Calu3 (cell line): ENCODE measurements around the gene MARCHF10. TPM values are rescaled to one million over a fixed set of nuclear protein-coding genes. Genes with fewer than 3 reads are reported as not detected.

Experiments
- BruUV-seq: library from RNA; stranded (reverse); fragments of 400-500 nt; replicated peaks from 2 replicates; lab custom pipeline; 2021; lab: Mats Ljungman, UMichigan
- CTCF ChIA-PET: fragments of 300-600 bp; sonication (Branson Sonifier 250); formaldehyde crosslinking; loops from one replicate; lab custom pipeline; 2022; ENCODE audit warnings: antibody characterized with exemption; lab: Charles Lee
- DNase-seq: peaks from one replicate; pipeline ENCODE4 v3.0.0; 2022
- H3K27ac Mint-ChIP-seq: one replicate; pipeline ENCODE4 v1.8.0; 2022; ENCODE audit warnings: mixed read lengths; ENCODE audit not compliant: unreplicated experiment
- H3K27me3 Mint-ChIP-seq: one replicate; pipeline ENCODE4 v1.8.0; 2022; ENCODE audit warnings: mixed read lengths; ENCODE audit not compliant: unreplicated experiment
- H3K36me3 Mint-ChIP-seq: one replicate; pipeline ENCODE4 v1.8.0; 2022; ENCODE audit warnings: mild to moderate bottlenecking, moderate library complexity, mixed read lengths; ENCODE audit not compliant: insufficient read depth, unreplicated experiment
- H3K4me1 Mint-ChIP-seq: one replicate; pipeline ENCODE4 v1.8.0; 2022; ENCODE audit warnings: mild to moderate bottlenecking, low read depth, mixed read lengths; ENCODE audit not compliant: unreplicated experiment
- H3K4me3 Mint-ChIP-seq: one replicate; pipeline ENCODE4 v1.8.0; 2022; ENCODE audit warnings: mild to moderate bottlenecking, low read depth, moderate library complexity, mixed read lengths; ENCODE audit not compliant: unreplicated experiment
- H3K9me3 Mint-ChIP-seq: one replicate; pipeline ENCODE4 v1.8.0; 2022; ENCODE audit warnings: low read depth, mixed read lengths; ENCODE audit not compliant: unreplicated experiment
- CTCF ChIP-seq: fragments of 200-600 bp; IDR thresholded peaks from one replicate; pipeline ENCODE4 v1.8.0; 2022; ENCODE audit warnings: antibody characterized with exemption; ENCODE audit not compliant: unreplicated experiment
- intact Hi-C: fragments of 100-400 bp; cut with micrococcal nuclease; formaldehyde crosslinking; loops from one replicate; pipeline ENCODE4 v1.10.0; 2022; ENCODE audit not compliant: unreplicated experiment
- total RNA-seq: library from RNA; stranded (reverse); gene quantifications from 2 replicates; pipeline ENCODE4 v1.2.3, GENCODE V29; 2022

MARCHF10 gene
- total RNA-seq, 1 experiment from 2014 or later: not detected

- intact Hi-C loops: loop anchor here (10.0 kb wide), 1 partner anchor 99 kb away; no protein-coding TSS in a partner anchor
- no TSS peak for BruUV-seq
Observed at GRCh38 chr17:62796291-62796690, 11.8 kb downstream of the MARCHF10 start.

GRCh38 chr17:62794666-62794971, 13.5 kb downstream of the MARCHF10 start:
- Mint-ChIP-seq H3K36me3 (peaks cover 8% of the 10 kb centered on the region), H3K27me3 (no peaks in the 10 kb centered on the region), H3K27ac (no peak overlapping the region), H3K9me3 (no peaks in the 10 kb centered on the region), H3K4me1 (peaks cover 28% of the 10 kb centered on the region), H3K4me3 (no peak overlapping the region)
- no peak for TF ChIP-seq CTCF
- BruUV-seq: no TSS peak
- no peak for DNase-seq
- CTCF ChIA-PET: no interaction called here
- intact Hi-C loops: loop anchor here (5.0 to 10.0 kb wide), 2 partner anchors 100 to 173 kb away; partner anchors contain the start of gene TANC2

More at GRCh38 chr17:62796291-62796690, 11.8 kb downstream of the MARCHF10 start:
- Mint-ChIP-seq H3K4me1 (peaks cover 20% of the 10 kb centered on the region), H3K27me3 (no peaks in the 10 kb centered on the region), H3K36me3 (peaks cover 12% of the 10 kb centered on the region), H3K9me3 (no peaks in the 10 kb centered on the region), H3K4me3 (no peak overlapping the region), H3K27ac (no peak overlapping the region)
- DNase-seq: no peak
- no peak for TF ChIP-seq CTCF
- CTCF ChIA-PET: no interaction called here

GRCh38 chr17:62793919-62794665, 14.0 kb downstream of the MARCHF10 start:
- no peak for DNase-seq
- TF ChIP-seq CTCF: no peak
- no peaks in the 10 kb centered on the region for H3K9me3 Mint-ChIP-seq
- CTCF ChIA-PET: no interaction called here
- H3K27ac Mint-ChIP-seq: no peak overlapping the region
- peaks cover 28% of the 10 kb centered on the region for H3K4me1 Mint-ChIP-seq
- BruUV-seq: no TSS peak
- no peak overlapping the region for H3K4me3 Mint-ChIP-seq
- no peaks in the 10 kb centered on the region for H3K27me3 Mint-ChIP-seq
- intact Hi-C loops: loop anchor here (5.0 to 10.0 kb wide), 2 partner anchors 101 to 173 kb away; partner anchors contain the start of gene TANC2
- H3K36me3 Mint-ChIP-seq: peaks cover 8% of the 10 kb centered on the region

GRCh38 chr17:62792447-62792800, 15.7 kb downstream of the MARCHF10 start:
- H3K4me1 Mint-ChIP-seq: peaks cover 33% of the 10 kb centered on the region
- no peaks in the 10 kb centered on the region for H3K27me3 Mint-ChIP-seq
- no TSS peak for BruUV-seq
- no peak for TF ChIP-seq CTCF
- intact Hi-C loops: loop anchor here (5.0 to 10.0 kb wide), 2 partner anchors 102 to 175 kb away; partner anchors contain the start of gene TANC2
- CTCF ChIA-PET: no interaction called here
- H3K9me3 Mint-ChIP-seq: no peaks in the 10 kb centered on the region
- H3K27ac Mint-ChIP-seq: peak overlapping the region; percentile 94
- H3K36me3 Mint-ChIP-seq: peaks cover 8% of the 10 kb centered on the region
- DNase-seq: no peak
- H3K4me3 Mint-ChIP-seq: peak overlapping the region; percentile 63
